Ishikawa (cell line): ENCODE data around the gene ALDH1A2.

ENCODE experiments used
- CEBPB ChIP-seq: IDR thresholded peaks from 2 replicates; pipeline ENCODE4 v1.6.1; 2012
- EGR1 ChIP-seq: IDR thresholded peaks from 2 replicates; pipeline ENCODE4 v1.6.1; 2012
- REST ChIP-seq: IDR thresholded peaks from 2 replicates; pipeline ENCODE4 v1.6.1; 2012; ENCODE audit warnings: low read depth, mild to moderate bottlenecking

GRCh38 chr15:58016581-58017175 lies 48.8 kb downstream of the ALDH1A2 start:
- TF ChIP-seq CEBPB (no peak), REST (no peak), EGR1 (no peak)
